SKM-1 treated with dmso at 0.1 percent for 144 hours (cell line): ENCODE results near the gene C14orf180.

Source experiments
- DNase-seq: peaks from one replicate; lab custom pipeline; 2025; ENCODE audit not compliant: unreplicated experiment; lab: John Stamatoyannopoulos, UW

C14orf180 gene

DNA sequence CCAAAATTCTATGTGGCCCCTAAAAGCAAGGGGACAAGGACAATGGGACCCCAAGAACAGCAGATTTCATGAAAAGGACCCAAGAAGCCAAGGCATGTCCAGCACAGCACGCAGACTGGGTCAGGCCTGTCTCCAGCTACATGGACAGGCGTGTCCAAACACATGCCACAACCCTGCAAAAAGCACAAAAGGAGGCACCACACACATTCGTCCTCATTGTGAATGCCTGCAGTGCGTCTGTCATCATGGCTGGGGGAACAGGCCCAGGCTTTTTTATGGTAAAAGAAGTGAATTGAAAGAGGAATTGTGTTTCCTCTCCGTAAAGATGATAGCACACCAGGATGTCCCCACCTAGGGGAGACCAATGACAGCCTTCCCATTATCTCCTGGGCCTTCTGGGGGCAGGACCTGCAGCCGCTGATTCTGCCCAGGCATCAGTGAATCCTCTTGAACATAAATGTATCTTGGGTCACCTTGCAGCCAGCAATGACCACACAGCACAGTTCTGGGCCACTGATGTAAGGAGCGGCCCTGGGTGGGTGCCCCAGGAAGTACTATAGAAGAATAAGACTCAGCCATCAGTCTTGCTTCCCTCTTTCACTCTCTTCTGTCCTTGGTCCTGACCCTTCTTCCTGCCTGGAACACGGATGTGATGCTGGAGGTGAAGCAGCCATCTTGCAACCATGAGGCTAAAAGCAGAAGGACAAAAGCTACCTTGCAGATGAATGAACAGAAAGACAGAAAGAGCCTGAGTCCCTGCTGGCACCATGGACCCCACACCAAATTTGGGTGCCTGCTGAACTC lies 29.8 kb upstream of the C14orf180 start:
- no peak for DNase-seq

- no peak for DNase-seq
Measured at GRCh38 chr14:104550340-104550860, 29.2 kb upstream of the C14orf180 start.

DNA sequence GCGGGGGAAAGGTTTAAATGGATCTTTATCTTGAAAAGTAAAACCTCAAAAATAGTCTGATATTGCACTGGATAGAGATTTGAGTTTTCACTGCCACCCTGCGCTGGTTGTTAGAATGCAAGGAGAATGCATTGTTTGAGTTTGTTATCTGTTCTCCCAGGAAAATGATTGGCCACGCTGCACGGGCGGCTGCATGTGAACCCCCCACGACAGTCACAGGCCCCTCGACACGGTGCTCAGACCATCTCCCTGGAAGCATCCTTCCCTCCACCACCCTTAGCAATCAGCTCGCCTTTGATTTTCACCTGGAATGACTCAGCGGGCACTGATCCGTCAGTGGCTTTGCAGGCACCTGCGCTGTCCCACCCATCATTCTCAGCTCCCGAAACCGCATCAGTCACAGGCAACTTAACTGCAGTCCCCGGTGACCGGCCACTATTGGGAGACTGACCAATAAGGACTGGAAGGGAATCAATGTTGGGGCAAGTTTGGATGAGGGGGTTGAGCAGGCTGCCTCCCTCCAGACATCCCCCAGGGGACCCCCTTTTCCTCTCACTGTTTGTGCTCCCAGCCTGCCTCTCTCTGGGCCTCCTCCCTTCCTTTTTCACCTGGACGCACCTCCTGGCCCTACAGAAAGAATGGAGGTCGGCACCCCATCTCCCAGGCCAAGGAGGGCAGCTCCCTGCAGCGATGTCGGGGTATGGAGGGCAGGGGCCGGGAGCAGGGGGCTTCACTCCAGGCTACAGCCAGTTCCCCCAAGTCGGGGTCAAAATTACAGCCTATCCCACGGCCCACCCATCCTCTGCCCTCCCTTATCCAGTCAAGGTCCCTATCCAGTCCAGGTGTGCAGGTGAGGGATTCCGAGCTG lies 28.5 kb upstream of the C14orf180 start:
- DNase-seq, result no peak

- DNase-seq, result no peak
Measured at GRCh38 chr14:104551851-104552737, 27.5 kb upstream of the C14orf180 start.

GRCh38 chr14:104552738-104553125 lies 26.8 kb upstream of the C14orf180 start:
- no peak for DNase-seq

DNA sequence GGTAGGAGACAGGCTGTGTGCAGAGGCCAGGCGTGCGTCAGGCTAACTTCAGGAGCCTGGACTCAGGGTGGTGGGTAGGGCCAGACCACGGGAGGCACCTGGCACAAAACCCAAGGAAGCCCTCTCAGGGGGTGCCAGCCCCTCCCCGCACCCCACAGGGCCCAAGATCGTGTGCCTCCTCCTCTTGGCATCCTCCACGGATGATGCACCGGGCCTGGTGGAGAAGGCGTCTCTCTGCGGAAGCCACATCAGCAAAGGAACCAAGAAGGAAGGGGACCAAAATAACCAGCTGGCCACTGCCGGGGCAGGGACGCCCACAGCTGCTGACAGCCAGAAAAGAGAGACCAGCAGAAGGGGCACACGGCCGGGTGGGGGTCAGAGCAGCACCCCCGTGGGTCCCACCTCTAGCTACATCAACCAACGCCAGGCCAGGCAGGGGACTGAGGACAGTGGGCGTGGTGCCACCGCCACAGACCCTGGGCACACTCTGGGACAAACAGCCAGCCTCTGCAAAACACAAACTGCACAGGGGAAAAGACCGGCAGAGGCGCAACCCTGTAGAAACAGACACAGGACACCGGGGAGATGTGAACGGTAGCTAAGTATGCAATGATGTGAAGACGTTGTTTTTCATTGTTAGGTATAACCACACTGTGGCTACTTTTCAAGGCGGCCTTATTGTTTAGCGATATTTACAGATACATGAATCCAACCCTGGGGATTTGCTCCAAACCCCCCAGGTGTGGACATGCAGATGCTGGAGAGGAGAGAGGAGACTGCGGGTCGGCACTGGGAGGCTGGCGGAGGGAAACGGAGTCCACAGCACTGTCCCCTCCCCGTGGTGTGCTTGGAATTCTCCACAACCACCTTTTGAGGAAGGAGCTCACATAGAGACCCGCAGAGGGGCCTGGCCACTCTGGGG lies 26.1 kb upstream of the C14orf180 start:
- DNase-seq, result no peak

DNA sequence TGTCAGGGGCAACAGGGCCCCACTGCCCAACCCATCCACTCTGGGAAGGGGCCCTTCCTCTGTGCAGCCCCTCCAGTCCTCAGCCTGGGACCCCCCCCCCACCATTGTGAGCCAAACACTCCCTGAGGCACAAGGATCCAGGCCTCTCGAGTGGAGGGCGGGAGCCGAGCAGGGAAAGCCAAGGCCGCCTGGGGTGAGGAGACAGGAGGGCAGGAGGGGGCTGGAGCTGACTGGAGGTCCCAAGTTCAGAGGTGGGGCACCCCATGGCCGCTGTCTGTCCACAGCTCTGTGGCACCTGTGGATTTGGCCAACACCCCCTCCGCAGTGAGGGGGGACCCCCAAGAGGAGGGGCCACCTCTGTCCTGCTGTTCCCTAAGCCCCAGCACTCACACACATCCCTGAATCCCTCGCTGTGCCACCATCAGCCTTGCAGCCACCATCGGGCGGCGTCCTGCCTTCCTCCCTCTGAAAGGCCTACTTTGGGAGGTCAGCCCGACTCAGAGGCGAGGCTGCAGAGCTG lies 25.4 kb upstream of the C14orf180 start:
- no peak for DNase-seq

- DNase-seq, result no peak
Measured at GRCh38 chr14:104554608-104555429, 24.7 kb upstream of the C14orf180 start.

GRCh38 chr14:104555430-104556255 lies 23.9 kb upstream of the C14orf180 start:
- no peak for DNase-seq

DNA sequence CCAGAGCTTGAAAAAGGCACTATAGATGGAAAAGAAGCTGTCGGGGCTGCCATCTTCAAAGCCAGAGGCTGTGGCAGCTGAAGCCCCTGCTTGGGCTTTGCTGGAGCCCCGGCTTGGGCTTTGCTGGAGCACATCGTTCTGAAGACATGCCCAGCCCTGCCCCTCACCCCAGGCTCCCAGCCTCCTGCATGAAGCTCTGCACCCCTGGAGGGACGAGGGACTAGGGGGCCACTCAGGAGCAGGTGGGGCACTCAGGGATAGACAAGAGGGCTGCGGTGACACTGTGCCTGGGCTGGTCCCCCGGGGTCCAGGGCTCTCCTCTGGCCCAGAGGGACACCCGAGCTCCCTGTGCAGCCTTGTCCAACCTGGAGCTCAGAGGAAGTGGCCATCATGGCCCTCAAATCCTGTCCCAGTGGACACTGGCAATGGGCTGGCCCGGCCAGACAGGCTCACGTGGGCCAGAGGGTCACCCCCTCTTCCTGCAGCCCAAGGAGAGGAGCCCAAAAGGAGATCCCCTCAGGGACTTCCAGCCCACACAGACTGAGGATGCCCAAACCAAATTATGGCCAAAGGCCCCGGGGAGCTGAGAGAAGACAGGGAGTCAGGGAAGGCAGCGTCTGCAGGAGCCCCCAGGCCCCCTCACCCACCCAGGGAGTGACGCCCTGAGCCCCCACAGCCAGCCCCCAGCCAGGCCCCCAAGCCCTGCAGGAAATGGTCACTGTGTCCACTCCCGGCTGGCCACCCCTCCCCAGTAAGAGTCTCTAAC lies 23.1 kb upstream of the C14orf180 start:
- no peak for DNase-seq

DNA sequence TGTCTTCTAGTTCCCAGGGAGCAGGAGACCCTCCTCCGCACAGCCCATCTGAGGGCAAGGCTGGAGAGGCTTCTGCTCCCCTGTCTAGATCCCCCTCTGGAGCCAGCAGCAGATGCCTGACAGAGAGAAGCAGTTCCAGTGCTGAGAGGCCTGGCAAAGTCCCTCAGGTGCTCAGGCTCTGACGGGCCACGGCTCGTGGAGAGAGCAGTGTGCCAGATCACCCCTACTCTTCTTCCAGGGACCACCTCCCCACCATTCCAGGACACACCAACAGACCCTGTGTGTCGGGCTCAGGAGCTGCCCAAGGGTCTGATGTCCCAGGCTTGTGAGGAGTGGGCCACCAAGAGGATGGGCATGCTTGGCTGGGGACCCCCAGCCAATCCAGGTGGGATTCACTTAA lies 22.5 kb upstream of the C14orf180 start:
- no peak for DNase-seq

DNA sequence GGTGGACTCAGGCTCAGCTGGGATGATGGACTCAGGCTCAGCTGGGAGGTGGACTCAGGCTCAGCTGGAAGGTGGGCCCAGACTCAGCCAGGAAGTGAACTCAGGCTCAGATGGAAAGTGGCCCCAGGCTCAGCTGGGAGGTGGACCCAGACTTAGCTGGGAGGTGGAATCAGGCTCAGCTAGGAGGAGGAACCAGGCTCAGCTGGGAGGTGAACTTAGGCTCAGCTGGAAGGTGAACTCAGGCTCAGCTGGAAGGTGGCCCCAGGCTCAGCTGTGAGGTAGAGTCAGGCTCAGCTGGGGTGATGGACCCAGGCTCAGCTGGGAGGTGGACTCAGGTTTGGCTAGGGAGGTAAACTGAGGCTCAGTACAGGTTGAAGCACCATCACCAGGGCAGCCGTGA lies 21.8 kb upstream of the C14orf180 start:
- DNase-seq, result no peak

- DNase-seq, result no peak
Measured at GRCh38 chr14:104558231-104559027, 21.1 kb upstream of the C14orf180 start.

DNA sequence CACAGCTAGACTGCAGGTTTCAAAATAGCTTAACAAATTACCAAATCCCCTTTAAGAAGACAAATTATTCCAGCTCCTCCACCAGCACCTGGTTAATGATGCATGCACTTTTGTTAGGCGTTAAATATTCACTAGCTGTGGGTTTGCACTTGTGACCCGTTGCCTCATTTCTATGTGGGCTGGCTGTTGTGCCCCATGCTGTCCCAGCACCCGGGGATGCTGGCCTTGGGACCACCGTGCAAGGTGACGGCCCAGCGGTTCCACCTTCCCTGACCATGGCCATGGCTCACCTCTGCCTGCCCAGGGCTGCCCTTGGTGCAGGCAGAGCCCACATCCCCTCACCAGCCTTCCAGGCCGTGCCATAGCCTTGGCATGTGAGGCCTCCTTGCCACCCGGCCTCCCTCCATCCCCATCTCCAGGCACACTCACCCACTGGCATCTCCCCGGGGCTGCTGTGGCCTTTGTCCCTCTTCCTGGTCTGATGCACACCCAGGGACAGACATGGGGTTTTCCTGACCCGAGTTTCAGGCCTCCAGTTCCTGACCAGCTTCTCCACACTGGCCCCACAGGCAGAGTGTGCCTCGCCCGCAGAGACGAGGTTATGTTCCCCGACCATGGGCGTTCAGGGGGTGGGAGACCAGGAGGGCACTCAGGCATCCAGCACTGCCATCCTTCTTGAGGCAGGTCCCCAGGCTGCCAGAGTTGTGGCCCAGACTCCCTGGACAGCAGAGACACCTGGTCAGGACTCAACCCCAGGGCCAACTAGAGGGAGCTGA lies 20.3 kb upstream of the C14orf180 start:
- no peak for DNase-seq

- DNase-seq, result no peak
Measured at GRCh38 chr14:104559804-104560585, 19.6 kb upstream of the C14orf180 start.
